GM10266 (cell line): ENCODE results near the gene LSM7.

ENCODE experiments used
- DNase-seq: peaks from one replicate; pipeline ENCODE4 v3.0.0; 2012; ENCODE audit errors: extremely low spot score
- TF ChIP-seq, protein P1 (sequence below): IDR thresholded peaks from 2 replicates; pipeline ENCODE4 v1.5.1; 2012; ENCODE audit warnings: mild to moderate bottlenecking, low read depth; ENCODE audit not compliant: control insufficient read depth, insufficient read depth; ENCODE audit errors: missing control alignments

LSM7 gene

DNA sequence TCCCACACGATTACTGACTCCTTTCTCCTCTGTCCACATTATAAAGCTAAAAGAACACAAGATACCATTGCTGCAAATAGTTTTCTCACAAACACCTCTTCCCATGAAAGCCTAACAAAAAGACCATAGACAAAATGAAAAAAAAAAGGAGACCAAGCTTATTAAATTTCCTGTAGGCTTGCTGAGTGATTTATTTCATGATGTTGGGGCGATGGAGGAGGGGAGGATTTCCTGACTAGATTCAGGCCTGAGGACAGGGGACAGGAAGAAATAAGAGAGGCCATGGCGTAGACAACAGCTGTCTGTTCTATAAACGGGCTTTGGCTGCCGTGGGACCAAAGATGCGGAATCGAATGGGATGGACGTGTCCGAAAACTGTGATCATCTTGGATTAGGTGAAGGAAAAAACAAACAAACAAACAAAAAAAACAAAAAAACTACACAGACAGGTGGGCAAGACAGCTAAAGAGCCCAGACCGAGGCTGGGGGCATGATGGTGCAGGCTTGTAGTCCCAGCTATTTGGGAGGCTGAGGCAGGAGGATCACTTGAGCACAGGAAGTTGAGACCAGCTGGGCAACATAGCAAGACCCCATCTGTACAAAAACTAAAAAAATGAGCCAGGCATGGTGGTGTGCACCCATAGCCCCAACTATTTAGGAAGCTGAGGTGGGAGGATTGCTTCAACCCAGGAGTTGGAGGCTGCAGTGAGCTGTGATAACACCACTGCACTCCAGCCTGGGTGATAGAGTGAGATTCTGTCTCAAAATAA lies 37.0 kb upstream of the LSM7 start:
- TF ChIP-seq, protein P1, sequence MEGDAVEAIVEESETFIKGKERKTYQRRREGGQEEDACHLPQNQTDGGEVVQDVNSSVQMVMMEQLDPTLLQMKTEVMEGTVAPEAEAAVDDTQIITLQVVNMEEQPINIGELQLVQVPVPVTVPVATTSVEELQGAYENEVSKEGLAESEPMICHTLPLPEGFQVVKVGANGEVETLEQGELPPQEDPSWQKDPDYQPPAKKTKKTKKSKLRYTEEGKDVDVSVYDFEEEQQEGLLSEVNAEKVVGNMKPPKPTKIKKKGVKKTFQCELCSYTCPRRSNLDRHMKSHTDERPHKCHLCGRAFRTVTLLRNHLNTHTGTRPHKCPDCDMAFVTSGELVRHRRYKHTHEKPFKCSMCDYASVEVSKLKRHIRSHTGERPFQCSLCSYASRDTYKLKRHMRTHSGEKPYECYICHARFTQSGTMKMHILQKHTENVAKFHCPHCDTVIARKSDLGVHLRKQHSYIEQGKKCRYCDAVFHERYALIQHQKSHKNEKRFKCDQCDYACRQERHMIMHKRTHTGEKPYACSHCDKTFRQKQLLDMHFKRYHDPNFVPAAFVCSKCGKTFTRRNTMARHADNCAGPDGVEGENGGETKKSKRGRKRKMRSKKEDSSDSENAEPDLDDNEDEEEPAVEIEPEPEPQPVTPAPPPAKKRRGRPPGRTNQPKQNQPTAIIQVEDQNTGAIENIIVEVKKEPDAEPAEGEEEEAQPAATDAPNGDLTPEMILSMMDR = no peak

DNA sequence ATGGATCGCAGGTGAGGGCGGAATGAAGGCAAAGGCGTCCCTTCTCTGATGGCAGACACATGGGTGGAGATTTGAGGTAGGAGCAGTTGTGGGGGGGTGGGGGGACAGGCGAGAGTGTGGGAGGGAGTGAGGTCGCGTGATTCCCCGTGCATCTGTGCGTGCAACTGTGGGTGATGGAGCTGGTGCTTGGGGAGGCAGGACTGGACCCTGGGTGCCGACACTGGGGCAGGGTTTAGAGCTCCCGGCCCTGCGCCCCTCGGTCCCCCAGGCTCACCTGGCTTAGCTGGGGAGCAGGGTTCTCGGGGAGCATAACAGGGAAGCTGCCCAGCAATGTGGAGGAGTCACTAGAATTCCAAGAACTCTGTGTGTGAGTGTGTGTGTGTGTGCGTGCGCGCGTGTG lies 35.0 kb upstream of the LSM7 start:
- DNase-seq = no peak
- TF ChIP-seq, protein P1 = no peak

More for the DNA sequence above, 37.0 kb upstream of the LSM7 start:
- DNase-seq = no peak

DNA sequence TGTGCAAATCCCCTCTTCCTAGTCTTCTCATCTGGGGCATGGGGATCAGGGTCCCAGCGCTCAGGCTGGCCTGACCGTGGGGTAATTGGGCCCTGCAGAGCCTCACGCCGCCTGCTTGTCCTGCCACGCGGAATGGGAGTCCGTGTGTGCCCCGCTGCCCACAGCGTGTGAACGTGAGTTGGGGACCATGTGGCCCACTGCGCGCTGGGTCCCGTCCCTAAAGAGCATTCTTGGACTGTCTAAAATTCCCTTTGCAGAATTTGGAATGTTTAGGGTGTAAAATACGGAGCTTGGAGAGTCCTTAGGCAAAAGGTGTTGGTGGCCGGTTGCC lies 34.5 kb upstream of the LSM7 start:
- TF ChIP-seq, protein P1 = no peak
- no peak for DNase-seq

DNA sequence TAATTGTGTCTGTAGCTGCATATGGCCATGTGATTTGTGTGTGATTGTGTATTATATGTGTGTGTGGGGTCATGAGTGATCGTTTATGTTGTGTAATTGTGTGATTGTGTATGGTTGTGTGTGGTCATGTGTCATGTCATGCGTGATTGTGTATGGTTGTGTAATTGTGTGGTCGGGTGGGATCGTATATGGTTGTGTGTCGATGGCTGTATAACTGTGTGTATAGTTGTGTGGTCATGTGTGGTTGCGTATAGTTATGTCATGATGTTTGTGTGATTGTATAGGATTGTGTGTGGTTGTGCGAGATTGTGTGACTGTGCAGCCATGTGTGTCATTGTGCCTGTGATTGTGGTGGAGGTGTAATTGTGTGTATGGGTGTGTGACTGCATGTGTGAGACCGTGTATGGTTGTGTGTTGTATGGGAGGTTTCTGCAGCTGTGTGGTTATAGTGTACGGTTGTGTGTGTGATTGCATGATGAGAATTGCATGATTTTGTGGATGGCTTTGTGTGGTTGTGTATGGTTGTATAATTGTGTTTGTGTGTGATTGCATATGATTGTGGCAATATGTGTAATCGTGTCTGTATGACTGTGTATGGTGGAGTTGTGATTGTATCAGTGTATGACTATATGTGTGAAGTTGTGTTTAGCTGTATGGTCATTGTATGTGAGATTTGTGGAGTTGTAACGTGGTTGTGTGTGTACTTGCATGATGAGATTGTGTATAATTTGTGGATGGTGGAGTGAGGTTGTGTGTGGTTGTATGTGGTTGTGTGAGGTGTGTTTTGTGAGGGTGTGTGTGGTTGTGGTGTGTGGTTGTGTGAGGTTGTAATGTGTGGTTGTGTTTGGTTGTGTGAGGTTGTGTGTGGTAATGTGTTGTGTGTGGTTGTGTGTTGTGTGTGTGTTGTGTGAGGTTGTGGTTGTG lies 33.9 kb upstream of the LSM7 start:
- TF ChIP-seq, protein P1 = no peak
- DNase-seq = no peak

DNA sequence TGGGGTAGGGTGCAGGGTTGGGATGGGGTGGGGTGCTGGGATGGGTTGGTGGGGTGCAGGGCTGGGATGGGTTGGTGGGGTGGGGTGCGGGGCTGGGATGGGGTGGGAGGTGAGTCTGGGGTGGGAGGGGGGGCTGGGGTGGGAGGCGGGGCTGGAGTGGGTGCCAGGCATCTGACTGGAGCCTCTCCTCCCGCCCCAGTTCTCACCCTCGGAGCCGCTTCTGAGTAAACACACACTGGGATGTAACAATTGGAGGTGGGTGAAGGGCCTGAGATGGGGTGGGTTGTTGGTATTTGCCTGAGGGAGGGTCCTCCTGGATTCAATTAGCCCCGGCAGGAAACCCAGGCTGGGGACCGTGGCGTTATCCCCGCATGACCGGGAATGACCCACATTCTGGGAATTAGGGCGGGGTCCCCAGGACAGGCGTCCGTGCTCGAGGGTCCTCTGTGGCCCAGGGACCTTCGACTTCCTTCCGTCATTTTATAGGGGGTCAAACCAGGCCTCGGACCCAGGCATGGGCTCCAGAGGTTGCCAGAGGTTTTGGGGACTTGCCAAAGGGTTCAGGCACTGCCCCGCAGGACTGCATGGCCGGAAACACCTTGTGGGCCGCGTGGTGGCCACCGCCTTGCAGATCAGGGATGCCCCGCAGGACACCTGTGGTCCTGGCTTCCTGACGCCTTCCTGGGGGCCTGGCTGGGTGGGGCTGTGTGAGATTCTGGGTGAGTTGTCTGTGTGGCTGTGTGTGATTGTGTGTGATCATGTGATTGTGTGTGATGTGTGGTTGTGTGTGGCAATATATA lies 33.1 kb upstream of the LSM7 start:
- TF ChIP-seq, protein P1 = no peak
- no peak for DNase-seq

DNA sequence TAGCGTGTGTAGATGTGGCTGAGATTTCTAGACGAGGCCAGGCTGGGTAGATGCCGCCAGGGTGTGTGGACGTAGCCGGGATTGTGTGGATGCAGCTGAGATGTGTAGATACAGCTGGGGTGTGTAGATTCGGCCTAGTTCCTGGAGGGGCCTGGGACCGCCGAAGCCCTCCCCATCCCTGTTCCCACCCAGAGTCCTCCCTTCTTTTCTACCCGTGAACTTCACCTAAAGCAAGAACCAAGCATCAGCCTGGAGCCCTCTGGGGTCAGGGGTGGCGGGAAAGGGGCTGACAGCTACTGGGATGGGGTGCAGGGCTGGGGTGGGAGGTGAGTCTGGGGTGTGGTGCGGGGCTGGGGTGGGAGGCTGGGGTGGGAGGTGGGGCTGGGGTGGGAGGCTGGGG lies 32.4 kb upstream of the LSM7 start:
- TF ChIP-seq, protein P1 = no peak
- DNase-seq = no peak
